DND-41 (cell line): ENCODE results near the gene ADAMTS3.

Experiments used
- ATAC-seq: fragments of 200-7000 bp; cut with Tn5 transposase; 3 replicates; pipeline ENCODE4 v1.9.1; 2021; ENCODE audit warnings: low read depth; ENCODE audit not compliant: insufficient read depth
- DNase-seq: peaks from one replicate; pipeline ENCODE4 v3.0.0-alpha.2; 2020
- H2AFZ ChIP-seq: 2 replicates; pipeline ENCODE4 v1.6.0; 2012; ENCODE audit warnings: low read depth, low read length
- H3K27ac ChIP-seq: 2 replicates; pipeline ENCODE4 v1.5.1; 2012; ENCODE audit warnings: low read length, inconsistent platforms
- H3K27me3 ChIP-seq: fragments of 200-600 bp; sonication (generic); 2 replicates; pipeline ENCODE4 v1.6.0; 2012; ENCODE audit warnings: low read length, mild to moderate bottlenecking, inconsistent platforms; ENCODE audit not compliant: insufficient read depth, poor library complexity
- H3K36me3 ChIP-seq: 2 replicates; pipeline ENCODE4 v1.5.1; 2012; ENCODE audit warnings: low read length, inconsistent platforms; ENCODE audit not compliant: insufficient read depth
- H3K4me1 ChIP-seq: 2 replicates; pipeline ENCODE4 v1.5.1; 2012; ENCODE audit warnings: mild to moderate bottlenecking, low read length; ENCODE audit not compliant: insufficient read depth
- H3K4me2 ChIP-seq: 2 replicates; pipeline ENCODE4 v1.6.0; 2012; ENCODE audit warnings: mild to moderate bottlenecking, moderate library complexity, low read length, inconsistent platforms; ENCODE audit not compliant: insufficient read depth
- H3K4me3 ChIP-seq, 2 experiments: fragments of 200-600 bp in 1 of 2; shearing (Covaris generic) in 1 of 2; 2 replicates each; pipeline ENCODE4 v1.5.1; 2012 to 2016; ENCODE audit warnings: inconsistent platforms in 2 of 2, low read length in 2 of 2, mild to moderate bottlenecking in 2 of 2, low read depth in 1 of 2, moderate library complexity in 1 of 2
- H3K79me2 ChIP-seq: 2 replicates; pipeline ENCODE4 v1.6.0; 2012; ENCODE audit warnings: low read length, inconsistent platforms; ENCODE audit not compliant: insufficient read depth
- H3K9ac ChIP-seq: 2 replicates; pipeline ENCODE4 v1.6.0; 2012; ENCODE audit warnings: low read depth, mild to moderate bottlenecking, inconsistent platforms, low read length, moderate library complexity
- H3K9me3 ChIP-seq: 2 replicates; pipeline ENCODE4 v1.5.1; 2012; ENCODE audit warnings: low read length, moderate library complexity, mild to moderate bottlenecking, inconsistent platforms; ENCODE audit not compliant: insufficient read depth, severe bottlenecking
- H4K20me1 ChIP-seq: 2 replicates; pipeline ENCODE4 v1.6.0; 2012; ENCODE audit warnings: low read length; ENCODE audit not compliant: insufficient read depth
- CTCF ChIP-seq: IDR thresholded peaks from 2 replicates; pipeline ENCODE4 v1.5.1; 2012; ENCODE audit warnings: borderline replicate concordance, low read length, moderate library complexity, mild to moderate bottlenecking; ENCODE audit not compliant: poor library complexity, severe bottlenecking; ENCODE audit errors: extremely low read depth
- EZH2 ChIP-seq: IDR thresholded peaks from 3 replicates; pipeline ENCODE4 v1.6.1; 2012; ENCODE audit warnings: borderline replicate concordance, low read depth, mild to moderate bottlenecking, moderate library complexity, low read length, inconsistent platforms; ENCODE audit not compliant: severe bottlenecking

Gene ADAMTS3

GRCh38 chr4:72375073-72375736, 193.8 kb downstream of the ADAMTS3 start:
- Histone ChIP-seq H3K79me2 (no peaks in the 10 kb centered on the region), H3K4me1 (no peaks in the 10 kb centered on the region), H3K27ac (no peak overlapping the region), H3K4me2 (no peak overlapping the region), H3K9ac (no peak overlapping the region), H3K4me3 (no peak overlapping the region), H4K20me1 (no peaks in the 10 kb centered on the region), H3K36me3 (no peaks in the 10 kb centered on the region), H2AFZ (no peak overlapping the region), H3K27me3 (no peaks in the 10 kb centered on the region), H3K9me3 (no peaks in the 10 kb centered on the region)
- DNase-seq (no peak), ATAC-seq (no peak)
- TF ChIP-seq CTCF (no peak), EZH2 (no peak)

DNA sequence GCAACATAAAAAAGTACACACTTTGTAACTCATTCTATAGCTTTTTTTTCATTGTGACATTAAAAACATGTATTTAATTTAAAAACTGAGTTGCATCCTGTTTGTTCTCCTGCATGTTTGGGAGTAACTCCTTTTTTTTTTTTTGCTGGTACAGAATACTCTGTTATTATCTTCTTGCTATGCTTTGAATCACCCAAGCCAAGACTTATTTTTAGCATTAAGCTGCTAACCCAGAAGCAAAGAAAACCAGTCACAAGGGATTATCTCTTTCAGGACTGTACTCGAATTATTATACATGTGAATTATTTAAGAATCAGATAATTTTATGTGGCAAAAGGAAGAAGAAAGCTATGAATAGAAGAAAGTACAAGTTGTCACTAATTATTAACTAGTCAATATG, 194.9 kb downstream of the ADAMTS3 start:
- no peaks in the 10 kb centered on the region for H3K4me1 ChIP-seq
- H4K20me1 ChIP-seq, result no peaks in the 10 kb centered on the region
- no peak for ATAC-seq
- H3K27me3 ChIP-seq, result no peaks in the 10 kb centered on the region
- TF ChIP-seq EZH2 (no peak), CTCF (no peak)
- no peak overlapping the region for H3K4me2 ChIP-seq
- H3K9me3 ChIP-seq, result no peaks in the 10 kb centered on the region
- no peaks in the 10 kb centered on the region for H3K79me2 ChIP-seq
- no peak overlapping the region for H3K27ac ChIP-seq
- H2AFZ ChIP-seq, result no peak overlapping the region
- no peak for DNase-seq
- H3K36me3 ChIP-seq, result no peaks in the 10 kb centered on the region
- H3K4me3 ChIP-seq, result no peak overlapping the region
- H3K9ac ChIP-seq, result no peak overlapping the region

DNA sequence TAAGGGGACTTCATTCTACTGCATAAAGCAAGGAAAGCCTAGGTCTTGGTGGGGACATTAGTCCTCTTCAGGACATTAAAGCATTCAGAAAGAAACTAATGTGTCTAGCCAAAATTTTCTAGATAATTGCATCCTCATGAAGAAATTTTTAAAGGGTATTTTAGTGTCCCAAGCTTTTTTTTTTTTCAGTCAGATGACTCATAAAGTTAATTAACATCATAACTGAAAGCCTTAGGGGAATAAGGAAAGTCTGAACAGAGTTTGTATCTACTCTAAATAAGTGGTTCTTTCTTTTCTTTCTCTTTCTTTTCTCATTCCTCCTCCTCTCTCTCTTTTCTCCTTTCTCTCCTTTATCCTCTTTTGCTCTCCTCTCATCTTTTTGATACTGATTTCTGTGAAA, 202.4 kb downstream of the ADAMTS3 start:
- Histone ChIP-seq H4K20me1 (no peaks in the 10 kb centered on the region), H3K9ac (no peak overlapping the region), H2AFZ (no peak overlapping the region), H3K36me3 (no peaks in the 10 kb centered on the region), H3K27me3 (no peaks in the 10 kb centered on the region), H3K27ac (no peak overlapping the region), H3K4me2 (no peak overlapping the region), H3K79me2 (no peaks in the 10 kb centered on the region), H3K9me3 (no peaks in the 10 kb centered on the region), H3K4me1 (no peaks in the 10 kb centered on the region), H3K4me3 (no peak overlapping the region)
- ATAC-seq (no peak), DNase-seq (no peak)
- TF ChIP-seq EZH2 (no peak), CTCF (no peak)

DNA sequence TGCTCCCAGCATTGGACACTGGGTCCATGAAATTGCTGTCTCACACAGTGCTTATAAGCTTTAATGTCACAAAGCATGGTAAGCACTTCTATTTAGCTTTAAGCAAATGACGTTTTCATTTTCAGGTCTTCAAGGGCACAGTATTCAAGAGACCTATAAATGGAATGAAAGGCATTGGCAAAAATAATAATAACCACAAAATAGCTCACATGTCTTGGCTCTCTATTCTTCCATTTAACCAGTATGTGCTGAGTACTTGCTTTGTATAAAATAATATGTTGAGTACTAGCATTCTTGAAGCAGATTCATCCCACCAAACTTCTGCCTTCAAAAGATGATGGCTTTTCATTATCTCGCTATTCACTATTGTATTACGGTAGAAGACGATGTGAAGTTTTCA, 203.0 kb downstream of the ADAMTS3 start:
- no peaks in the 10 kb centered on the region for H3K4me1 ChIP-seq
- H3K27me3 ChIP-seq, result no peaks in the 10 kb centered on the region
- H3K9me3 ChIP-seq, result no peaks in the 10 kb centered on the region
- H3K4me2 ChIP-seq, result no peak overlapping the region
- no peak overlapping the region for H3K4me3 ChIP-seq
- ATAC-seq, result no peak
- H3K79me2 ChIP-seq, result no peaks in the 10 kb centered on the region
- no peak overlapping the region for H2AFZ ChIP-seq
- H3K9ac ChIP-seq, result no peak overlapping the region
- no peaks in the 10 kb centered on the region for H3K36me3 ChIP-seq
- H3K27ac ChIP-seq, result no peak overlapping the region
- TF ChIP-seq CTCF, result no peak
- no peak for TF ChIP-seq EZH2
- H4K20me1 ChIP-seq, result no peaks in the 10 kb centered on the region
- no peak for DNase-seq
